GM18868 (cell line): ENCODE measurements around the gene SLC31A2.
"Not testable (repeated sequence)": the region's sequence is repeated elsewhere in the genome, so short reads cannot be mapped to it uniquely, and the experiment has no call there.

Source experiments
- ATAC-seq: cut with Tn5 transposase; IDR thresholded peaks from one replicate; pipeline ENCODE4 v1.9.1; 2021; ENCODE audit warnings: mild to moderate bottlenecking, moderate library complexity; ENCODE audit not compliant: unreplicated experiment

SLC31A2 gene, protein sequence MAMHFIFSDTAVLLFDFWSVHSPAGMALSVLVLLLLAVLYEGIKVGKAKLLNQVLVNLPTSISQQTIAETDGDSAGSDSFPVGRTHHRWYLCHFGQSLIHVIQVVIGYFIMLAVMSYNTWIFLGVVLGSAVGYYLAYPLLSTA

GRCh38 chr9:113150670-113151611 lies at the start of gene SLC31A2:
Gene SLC31A2 (plus strand): TSS chr9:113151007. CDS start chr9:113151075, 68 bp downstream.
- peak; percentile 97 for ATAC-seq

GRCh38 chr9:113105345-113105744 lies 45.5 kb upstream of the SLC31A2 start:
- not testable (repeated sequence) for ATAC-seq

- peak; percentile 67 for ATAC-seq
These were observed 39.5 kb upstream of the SLC31A2 start for GRCh38 chr9:113111065-113111951.

DNA sequence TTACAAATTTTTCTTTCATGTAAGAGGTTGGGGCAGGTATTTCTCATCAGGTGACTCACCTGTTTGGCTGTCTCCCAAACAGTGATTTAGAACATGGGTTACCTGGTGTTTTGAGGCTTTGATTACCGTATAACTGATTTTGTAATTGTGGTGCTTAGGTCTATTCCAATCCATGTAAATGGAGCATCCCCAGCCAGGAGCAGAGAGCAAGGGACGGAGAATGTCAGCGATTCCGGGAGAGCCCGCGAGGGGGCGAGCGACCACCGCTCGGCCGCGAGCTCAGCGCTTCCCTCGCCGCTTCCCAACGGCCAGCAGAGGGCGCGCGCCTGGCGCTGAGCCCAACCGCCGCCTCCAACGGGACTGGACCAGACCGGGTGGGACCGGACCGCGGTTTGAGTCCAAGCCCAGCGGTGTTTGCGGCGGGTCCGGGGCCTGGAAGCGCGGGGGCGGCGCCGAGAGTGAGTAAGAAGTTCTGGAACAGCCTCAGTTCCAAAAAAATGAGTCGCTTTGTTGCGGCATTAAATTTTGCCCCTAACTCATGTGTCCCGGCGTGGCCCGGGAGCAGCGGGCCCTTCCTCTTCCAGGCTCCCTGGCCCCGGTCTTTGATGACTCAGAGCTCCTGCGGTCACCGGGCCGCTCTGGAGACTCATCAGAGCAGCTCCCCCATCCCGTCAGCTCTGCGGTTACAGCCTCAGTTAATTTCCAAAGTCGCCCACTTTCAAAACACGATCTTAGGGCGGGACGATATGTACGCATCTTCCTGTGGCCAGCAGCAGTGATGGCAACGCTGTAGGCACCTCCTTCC lies 37.9 kb upstream of the SLC31A2 start:
- peak; percentile 72 for ATAC-seq

- ATAC-seq = not testable (repeated sequence)
These were observed 32.0 kb upstream of the SLC31A2 start for GRCh38 chr9:113118829-113119228.

GRCh38 chr9:113125386-113126035 lies 25.3 kb upstream of the SLC31A2 start:
- ATAC-seq = no peak

- no peak for ATAC-seq
These were observed 21.3 kb upstream of the SLC31A2 start for GRCh38 chr9:113129466-113129865.

GRCh38 chr9:113129884-113130283 lies 20.9 kb upstream of the SLC31A2 start:
- no peak for ATAC-seq

DNA sequence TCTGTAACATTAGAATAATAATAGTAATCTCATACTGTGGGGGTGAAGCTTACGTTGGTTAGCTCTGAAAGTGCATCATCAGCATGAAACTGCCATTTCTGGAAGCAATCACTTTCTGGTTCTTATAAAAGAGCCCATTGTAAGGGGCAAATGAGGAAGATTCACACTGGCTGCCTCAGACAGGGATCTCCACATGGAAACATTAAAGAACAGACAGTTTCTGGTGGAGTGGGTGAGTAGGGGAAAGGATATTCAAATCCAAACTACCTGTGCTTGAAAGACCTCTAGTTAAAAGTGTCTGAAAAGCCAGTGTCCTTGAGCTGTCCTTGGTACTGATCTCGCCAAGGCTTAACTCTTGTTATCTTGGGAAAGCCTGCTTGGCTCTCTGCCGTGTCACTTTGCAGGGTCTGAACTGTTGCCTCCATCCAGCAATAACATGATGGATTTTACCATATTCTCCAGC lies 19.1 kb upstream of the SLC31A2 start:
- no peak for ATAC-seq

DNA sequence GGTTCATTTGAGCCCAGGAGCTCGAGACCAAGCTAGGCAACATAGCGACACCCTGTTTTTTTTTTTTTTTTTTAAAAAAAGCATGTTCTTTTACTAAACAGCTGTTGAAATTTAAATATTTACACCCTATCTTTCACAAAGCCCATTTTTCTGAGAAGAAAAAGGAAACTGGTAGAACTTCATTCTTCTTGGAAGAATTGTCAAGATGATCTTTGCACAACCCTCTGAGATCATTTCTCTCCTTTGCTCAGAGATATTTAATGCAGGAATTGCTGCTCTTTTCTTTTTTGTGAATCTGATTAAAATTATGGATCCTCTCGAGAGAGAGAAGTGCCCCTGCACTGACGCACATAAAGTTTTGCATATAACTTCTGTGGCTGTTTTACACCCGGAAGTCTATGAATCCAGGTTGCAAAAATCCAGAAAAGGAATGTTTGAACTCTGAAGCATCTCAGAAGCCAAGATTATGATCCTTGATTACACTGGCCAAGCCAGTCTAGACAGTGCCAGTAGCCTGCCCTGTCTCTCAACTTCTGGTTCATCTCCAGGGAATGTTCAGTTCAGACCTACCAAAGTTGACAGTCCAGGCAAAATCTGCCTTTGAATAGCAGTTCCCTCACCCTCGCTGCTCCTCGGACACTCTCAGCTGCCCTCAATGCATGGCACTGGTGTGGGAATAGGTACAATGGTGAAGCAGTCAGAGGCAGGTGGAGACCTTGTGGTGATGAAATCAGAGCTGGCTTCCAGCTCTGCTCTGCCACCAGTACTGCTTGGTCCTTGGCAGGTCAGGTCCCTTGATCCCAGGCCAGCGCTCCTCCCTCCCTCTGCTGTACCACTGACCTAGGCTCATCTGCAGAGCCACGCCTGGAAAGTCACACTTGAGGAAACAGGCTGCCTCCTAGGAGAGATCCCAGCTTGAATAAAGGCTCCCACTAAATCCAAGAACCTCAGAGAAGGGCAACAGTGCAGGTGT lies 13.3 kb upstream of the SLC31A2 start:
- ATAC-seq = no peak

DNA sequence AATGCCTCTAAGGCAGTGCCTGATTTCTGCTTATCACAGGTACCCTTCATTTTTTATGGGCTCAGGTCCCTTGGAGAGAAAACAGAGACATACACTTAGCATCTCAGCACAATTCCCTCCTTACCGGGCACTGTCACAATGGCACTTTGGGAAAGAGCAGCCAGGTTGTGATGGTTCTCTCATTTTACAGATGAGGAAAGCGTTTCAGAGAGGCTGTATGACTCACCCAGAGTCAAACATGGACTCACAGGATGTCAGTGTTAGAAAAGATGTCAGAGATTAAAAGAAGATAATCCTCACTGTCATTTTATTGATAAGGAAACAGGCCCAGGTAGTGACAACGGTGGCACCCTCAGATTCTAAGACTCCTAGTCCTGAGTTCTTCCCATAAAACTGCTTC lies 12.0 kb upstream of the SLC31A2 start:
- ATAC-seq = no peak

DNA sequence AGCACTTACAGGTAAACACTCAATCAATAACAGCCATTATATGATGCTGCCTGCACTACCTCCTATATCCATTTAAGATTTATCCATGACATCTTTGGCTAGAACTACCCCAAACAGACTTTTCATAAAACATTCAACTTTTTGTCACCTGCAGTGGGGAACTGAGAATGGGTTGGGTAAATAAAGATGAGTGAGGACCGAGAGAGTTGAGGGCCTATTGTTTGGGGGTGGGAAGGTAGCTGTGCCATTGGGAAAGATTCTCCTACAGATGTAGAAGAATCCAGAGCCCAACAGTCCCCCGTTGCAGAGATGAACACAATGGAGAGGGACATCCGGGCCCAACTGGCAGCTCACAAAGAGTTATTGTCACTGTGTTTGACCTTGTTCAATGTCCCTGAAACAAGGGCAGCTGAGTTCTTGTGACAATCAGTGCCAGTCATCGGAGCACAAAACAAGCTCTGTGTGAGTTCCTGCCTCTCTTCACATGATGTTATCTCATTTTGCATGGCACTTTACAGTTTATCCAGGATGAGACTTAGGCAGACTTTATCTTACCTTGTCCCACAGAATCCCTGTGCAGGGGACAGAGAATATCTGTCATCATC lies 11.5 kb upstream of the SLC31A2 start:
- ATAC-seq = no peak

DNA sequence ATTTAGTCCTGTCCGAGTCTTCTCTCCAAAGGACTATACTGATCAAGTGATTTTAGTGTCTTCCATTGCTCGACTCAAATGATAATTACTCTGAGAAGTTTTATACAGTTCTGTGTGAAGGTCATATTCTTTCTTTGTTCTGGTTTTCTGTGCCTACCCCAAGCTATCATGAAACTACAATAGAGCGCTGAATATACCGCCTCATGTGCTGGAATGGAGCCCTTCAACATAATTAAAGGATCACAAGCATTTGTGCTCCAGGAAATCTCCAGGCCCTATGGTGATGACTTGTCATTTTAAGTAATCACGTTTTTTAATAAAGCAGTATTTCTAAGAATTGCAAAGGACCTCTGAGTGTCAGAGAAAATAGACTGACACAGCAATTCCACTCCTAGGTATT lies 10.9 kb upstream of the SLC31A2 start:
- no peak for ATAC-seq

DNA sequence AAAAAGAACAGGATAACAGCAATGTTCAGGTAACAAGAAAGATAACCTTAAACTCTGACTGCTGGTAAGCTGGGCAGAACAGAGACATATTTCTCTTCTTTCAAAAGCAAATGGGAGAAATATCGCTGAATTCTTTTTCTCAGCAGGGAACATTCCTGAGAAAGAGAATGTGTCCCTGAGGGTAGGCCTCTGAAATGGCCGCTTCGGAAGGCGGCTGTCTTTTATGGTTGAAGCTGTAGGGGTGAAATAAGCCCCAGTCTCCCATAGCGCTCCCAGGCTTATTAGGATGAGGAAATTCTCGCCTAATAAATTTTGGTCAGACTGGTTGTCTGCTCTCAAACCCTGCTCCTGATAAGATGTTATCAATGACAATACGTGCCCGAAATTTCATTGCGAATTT lies 9.9 kb upstream of the SLC31A2 start:
- not testable (repeated sequence) for ATAC-seq

DNA sequence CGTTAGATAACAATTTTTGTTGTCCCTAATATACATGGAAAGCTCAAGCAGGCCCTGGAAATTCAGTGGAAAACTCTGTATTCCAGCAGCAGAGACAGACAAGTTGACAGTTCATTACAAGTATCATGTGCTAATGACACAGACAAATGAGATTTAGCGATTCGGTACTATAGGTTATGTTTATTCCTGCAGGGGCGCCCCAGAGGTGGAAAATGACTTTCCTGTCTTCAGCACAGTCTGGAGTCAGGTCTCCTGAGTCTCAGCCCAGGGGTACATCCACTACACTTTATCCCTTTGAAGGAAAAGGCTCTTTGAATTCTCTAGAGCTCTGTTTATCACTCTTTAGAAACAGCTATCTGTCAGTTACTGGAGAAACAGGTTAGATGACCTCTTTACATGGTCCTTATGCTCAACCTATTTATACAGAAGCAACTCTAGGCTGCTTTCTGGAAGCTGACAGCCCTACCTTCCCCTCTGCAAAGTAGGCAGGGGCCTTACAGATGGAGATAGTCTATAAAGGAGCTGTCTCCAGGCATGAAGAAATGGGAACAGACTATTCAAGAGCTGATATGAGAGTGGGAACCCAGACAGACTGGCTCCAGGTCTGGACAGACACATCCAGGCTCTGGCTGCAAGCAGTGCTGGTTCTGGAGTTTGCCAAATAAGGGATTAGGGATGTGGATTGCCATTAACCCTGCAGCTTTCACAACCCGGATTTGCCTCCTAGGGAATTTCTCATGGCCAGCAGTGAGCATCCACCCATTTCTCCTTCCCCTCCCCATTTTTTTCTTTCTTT lies 7.2 kb upstream of the SLC31A2 start:
- ATAC-seq = no peak

DNA sequence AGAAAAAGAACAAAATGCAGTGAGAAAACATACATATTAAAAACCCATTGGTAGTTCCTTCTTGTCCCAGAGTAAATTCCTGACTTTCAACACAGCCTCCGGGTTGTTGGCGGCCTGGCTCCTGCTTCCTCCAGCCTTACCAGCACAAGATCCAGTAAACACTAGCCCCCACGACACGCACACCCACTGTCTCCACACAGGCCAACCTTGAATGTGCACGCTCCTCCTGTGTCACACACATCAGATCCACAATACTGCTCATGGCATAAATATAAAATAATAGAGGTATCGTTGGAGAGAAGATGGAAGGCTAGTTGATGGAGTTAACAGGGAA lies 2.5 kb upstream of the SLC31A2 start:
- no peak for ATAC-seq

DNA sequence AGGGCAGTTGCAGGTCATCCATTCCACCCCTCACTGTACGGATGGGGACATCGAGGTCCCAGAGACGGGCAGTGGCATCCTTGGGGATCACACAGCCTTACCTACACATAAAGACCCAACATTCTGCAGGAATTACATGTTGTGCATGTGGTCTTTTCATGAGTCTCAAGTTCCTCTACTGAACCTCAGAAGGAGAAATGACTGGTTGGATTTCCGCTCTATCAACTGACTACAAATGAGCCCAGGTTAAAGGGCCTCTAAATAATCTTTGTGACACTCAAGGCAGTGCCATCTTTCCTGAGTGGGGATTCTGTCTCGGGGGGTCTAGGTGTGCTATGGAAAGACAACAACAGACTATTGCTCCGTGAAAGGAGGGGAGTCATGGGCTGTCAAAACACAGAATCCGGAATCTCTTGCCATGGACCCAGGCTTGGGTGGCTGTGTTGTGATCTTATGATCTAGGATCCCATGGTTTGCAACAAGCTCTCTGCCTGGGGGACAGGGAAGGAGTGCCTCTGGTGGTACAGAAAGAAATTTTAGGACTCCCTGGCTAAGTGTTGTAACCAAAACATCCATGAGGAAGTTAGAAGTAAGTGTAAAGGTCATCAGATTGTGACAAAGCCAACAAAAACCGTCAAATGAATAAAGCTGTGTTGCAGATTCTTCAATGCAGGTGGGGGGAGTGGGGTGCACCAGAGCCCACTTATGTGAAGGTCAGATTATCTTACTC lies 1.9 kb upstream of the SLC31A2 start:
- no peak for ATAC-seq
